MG63 (cell line): ENCODE data around the gene CAV3. TPM values are rescaled to one million over a fixed set of nuclear protein-coding genes. Genes with fewer than 3 reads are reported as not detected.

ENCODE experiments used
- DNase-seq: peaks from one replicate; pipeline ENCODE4 v3.0.0-alpha.2; 2020
- H3K27me3 ChIP-seq: fragments of 250-450 bp; sonication (Bioruptor Pico); 2 replicates; pipeline ENCODE4 v1.5.1; 2020; ENCODE audit warnings: mild to moderate bottlenecking, moderate library complexity
- H3K36me3 ChIP-seq: fragments of 250-450 bp; sonication (Bioruptor Pico); 2 replicates; pipeline ENCODE4 v1.5.1; 2020; ENCODE audit warnings: mild to moderate bottlenecking, moderate library complexity
- H3K4me3 ChIP-seq: fragments of 250-450 bp; sonication (Bioruptor Pico); 2 replicates; pipeline ENCODE4 v1.5.1; 2020; ENCODE audit warnings: mild to moderate bottlenecking, moderate library complexity
- H3K9me3 ChIP-seq: fragments of 250-450 bp; sonication (Bioruptor Pico); 2 replicates; pipeline ENCODE4 v1.5.1; 2020; ENCODE audit warnings: mild to moderate bottlenecking, moderate library complexity
- total RNA-seq: library from RNA; depleted of rRNA; stranded (reverse); fragments of >200 nt; shearing (Covaris generic); gene quantifications from 2 replicates; pipeline ENCODE4 v1.2.3, GENCODE V29; 2014; ENCODE audit warnings: low replicate concordance

Gene CAV3
- total RNA-seq, 1 experiment from 2014 or later, result not detected

- Histone ChIP-seq H3K36me3 (no peaks in the 10 kb centered on the region), H3K4me3 (peak within 1 kb of the TSS; percentile 30), H3K27me3 (no peaks in the 10 kb centered on the region), H3K9me3 (no peaks in the 10 kb centered on the region)
- peak; percentile 52 for DNase-seq
Observed at GRCh38 chr3:8769088-8769822, 35.7 kb downstream of the CAV3 start, which contains the start of gene OXTR. TSS of gene OXTR (minus strand) at chr3:8769613. CDS start at chr3:8768187, 1,426 bp downstream.

GRCh38 chr3:8773941-8774542 lies 40.4 kb downstream of the CAV3 start:
- no peak overlapping the region for H3K4me3 ChIP-seq

GRCh38 chr3:8775181-8775580 lies 41.6 kb downstream of the CAV3 start:
- Histone ChIP-seq H3K9me3 (no peaks in the 10 kb centered on the region), H3K4me3 (no peak overlapping the region), H3K27me3 (no peaks in the 10 kb centered on the region), H3K36me3 (no peaks in the 10 kb centered on the region)
- no peak for DNase-seq

More at GRCh38 chr3:8773941-8774542, 40.4 kb downstream of the CAV3 start:
- no peaks in the 10 kb centered on the region for H3K36me3 ChIP-seq
- H3K9me3 ChIP-seq, result no peaks in the 10 kb centered on the region
- H3K27me3 ChIP-seq, result no peaks in the 10 kb centered on the region
- DNase-seq, result no peak

- no peak overlapping the region for H3K4me3 ChIP-seq
- DNase-seq, result no peak
Observed at GRCh38 chr3:8775602-8776001, 42.0 kb downstream of the CAV3 start.

GRCh38 chr3:8776406-8776805 lies 42.8 kb downstream of the CAV3 start:
- Histone ChIP-seq H3K27me3 (no peaks in the 10 kb centered on the region), H3K9me3 (no peaks in the 10 kb centered on the region), H3K36me3 (no peaks in the 10 kb centered on the region), H3K4me3 (no peak overlapping the region)
- no peak for DNase-seq

More at GRCh38 chr3:8775602-8776001, 42.0 kb downstream of the CAV3 start:
- no peaks in the 10 kb centered on the region for H3K27me3 ChIP-seq
- H3K9me3 ChIP-seq, result no peaks in the 10 kb centered on the region
- no peaks in the 10 kb centered on the region for H3K36me3 ChIP-seq

- no peaks in the 10 kb centered on the region for H3K27me3 ChIP-seq
- H3K36me3 ChIP-seq, result no peaks in the 10 kb centered on the region
- H3K4me3 ChIP-seq, result no peak overlapping the region
- H3K9me3 ChIP-seq, result no peaks in the 10 kb centered on the region
- DNase-seq, result no peak
Observed at GRCh38 chr3:8777201-8777977, 43.8 kb downstream of the CAV3 start.

- Histone ChIP-seq H3K9me3 (no peaks in the 10 kb centered on the region), H3K4me3 (no peak overlapping the region), H3K36me3 (no peaks in the 10 kb centered on the region), H3K27me3 (no peaks in the 10 kb centered on the region)
- no peak for DNase-seq
Observed at GRCh38 chr3:8777978-8778267, 44.3 kb downstream of the CAV3 start.

- H3K4me3 ChIP-seq, result no peak overlapping the region
- no peaks in the 10 kb centered on the region for H3K9me3 ChIP-seq
- no peak for DNase-seq
- no peaks in the 10 kb centered on the region for H3K27me3 ChIP-seq
- no peaks in the 10 kb centered on the region for H3K36me3 ChIP-seq
Observed at GRCh38 chr3:8778475-8778874, 44.9 kb downstream of the CAV3 start.

GRCh38 chr3:8780279-8780678 lies 46.7 kb downstream of the CAV3 start:
- Histone ChIP-seq H3K36me3 (no peaks in the 10 kb centered on the region), H3K4me3 (no peak overlapping the region), H3K9me3 (no peaks in the 10 kb centered on the region), H3K27me3 (no peaks in the 10 kb centered on the region)
- DNase-seq, result no peak

GRCh38 chr3:8784676-8785435 lies 51.3 kb downstream of the CAV3 start:
- no peak for DNase-seq
- Histone ChIP-seq H3K27me3 (no peaks in the 10 kb centered on the region), H3K9me3 (0 out of 2 replicates have a peak, but pooled peaks cover 2% of the 10 kb centered on the region), H3K4me3 (no peak overlapping the region), H3K36me3 (no peaks in the 10 kb centered on the region)

GRCh38 chr3:8790529-8790928 lies 56.9 kb downstream of the CAV3 start:
- no peaks in the 10 kb centered on the region for H3K36me3 ChIP-seq
- H3K9me3 ChIP-seq, result 0 out of 2 replicates have a peak, but pooled peaks cover 2% of the 10 kb centered on the region
- H3K27me3 ChIP-seq, result no peaks in the 10 kb centered on the region
- H3K4me3 ChIP-seq, result no peak overlapping the region
- DNase-seq, result no peak

GRCh38 chr3:8793242-8793641 lies 59.6 kb downstream of the CAV3 start:
- peak; percentile 30 for DNase-seq
- no peaks in the 10 kb centered on the region for H3K27me3 ChIP-seq
- H3K9me3 ChIP-seq, result 0 out of 2 replicates have a peak, but pooled peaks cover 2% of the 10 kb centered on the region
- no peaks in the 10 kb centered on the region for H3K36me3 ChIP-seq
- H3K4me3 ChIP-seq, result no peak overlapping the region

GRCh38 chr3:8794247-8794646 lies 60.6 kb downstream of the CAV3 start:
- H3K36me3 ChIP-seq, result no peaks in the 10 kb centered on the region
- H3K4me3 ChIP-seq, result no peak overlapping the region
- no peaks in the 10 kb centered on the region for H3K27me3 ChIP-seq
- no peaks in the 10 kb centered on the region for H3K9me3 ChIP-seq
- no peak for DNase-seq
